Endothelial cell of umbilical vein (primary cell): Measurements from ENCODE around the gene KIF22. TPM values are rescaled to one million over a fixed set of nuclear protein-coding genes. Genes with fewer than 3 reads are reported as not detected.

Source experiments
- BruUV-seq: library from RNA; stranded (reverse); fragments of 400-500 nt; replicated peaks from 2 replicates; lab custom pipeline; 2021; lab: Mats Ljungman, UMichigan
- CTCF ChIA-PET: fragments of 300-600, 350-600 bp; sonication (Branson Sonifier 250); formaldehyde crosslinking; loops from one replicate; lab custom pipeline; 2021; ENCODE audit warnings: antibody characterized with exemption, inconsistent platforms; lab: Charles Lee
- POLR2A ChIA-PET: fragments of 300-600, 350-600 bp; sonication (Branson Sonifier 250); formaldehyde crosslinking; loops from one replicate; lab custom pipeline; 2021; ENCODE audit warnings: antibody characterized with exemption, inconsistent platforms; lab: Charles Lee
- DNase-seq: peaks from one replicate; pipeline ENCODE4 v3.0.0-alpha.2; 2011; ENCODE audit warnings: low read depth, low spot score
- FAIRE-seq: peaks from 2 replicates; lab custom pipeline; 2011; peaks lifted over from hg19 to GRCh38; lab: Jason Lieb, UNC
- H2AFZ ChIP-seq: 2 replicates; pipeline ENCODE4 v1.6.0; 2012; ENCODE audit warnings: low read depth, low read length, control low read depth, inconsistent platforms
- H3K27ac ChIP-seq: 2 replicates; pipeline ENCODE4 v1.5.1; 2011; ENCODE audit warnings: low read depth, mild to moderate bottlenecking, control low read depth, low read length, moderate library complexity; ENCODE audit not compliant: insufficient read depth
- H3K27me3 ChIP-seq, 2 experiments: 2 replicates each; pipeline versions ENCODE4 v1.6.0 to v1.6.1; 2011; ENCODE audit warnings: low read length in 2 of 2, mixed read lengths in 1 of 2; ENCODE audit not compliant: control insufficient read depth in 2 of 2, insufficient read depth in 2 of 2
- H3K36me3 ChIP-seq, 2 experiments: 2 replicates in 1 of 2; 3 replicates in 1 of 2; pipeline ENCODE4 v1.5.1; 2011; ENCODE audit warnings: low read length in 2 of 2, mild to moderate bottlenecking in 1 of 2, moderate library complexity in 1 of 2; ENCODE audit not compliant: control insufficient read depth in 2 of 2, insufficient read depth in 2 of 2; ENCODE audit errors: extremely low read depth in 1 of 2
- H3K4me1 ChIP-seq: 3 replicates; pipeline ENCODE4 v1.5.1; 2011; ENCODE audit warnings: mild to moderate bottlenecking, low read length; ENCODE audit not compliant: control insufficient read depth, insufficient read depth; ENCODE audit errors: extremely low read depth
- H3K4me2 ChIP-seq: 2 replicates; pipeline ENCODE4 v1.6.1; 2011; ENCODE audit warnings: low read length, control low read depth, mixed read lengths; ENCODE audit not compliant: insufficient read depth
- H3K4me3 ChIP-seq, 3 experiments: fragments of 200-600 bp in 1 of 3; sonication (generic), shearing (Covaris generic) in 1 of 3; replicated peaks in 1 of 3; 2 replicates each; pipeline ENCODE4 v1.5.1; 2011 to 2016; ENCODE audit warnings: control low read depth in 3 of 3, low read length in 3 of 3, mild to moderate bottlenecking in 2 of 3, inconsistent platforms in 1 of 3, low read depth in 1 of 3, moderate library complexity in 1 of 3; ENCODE audit not compliant: insufficient read depth in 1 of 3
- H3K79me2 ChIP-seq: 2 replicates; pipeline ENCODE4 v1.6.0; 2012; ENCODE audit warnings: low read length, inconsistent platforms; ENCODE audit not compliant: control insufficient read depth, insufficient read depth
- H3K9ac ChIP-seq: replicated peaks from 2 replicates; pipeline ENCODE3; 2011; ENCODE audit warnings: low read length, control low read depth; ENCODE audit not compliant: insufficient read depth; ENCODE audit errors: extremely low read depth
- H3K9me1 ChIP-seq: replicated peaks from 3 replicates; pipeline ENCODE4 v1.6.0; 2011; ENCODE audit warnings: mild to moderate bottlenecking, low read length; ENCODE audit not compliant: control insufficient read depth, insufficient read depth; ENCODE audit errors: extremely low read depth
- H3K9me3 ChIP-seq: replicated peaks from 2 replicates; pipeline ENCODE4 v1.5.1; 2012; ENCODE audit warnings: low read length, inconsistent platforms; ENCODE audit not compliant: control insufficient read depth, insufficient read depth
- H4K20me1 ChIP-seq: replicated peaks from 2 replicates; pipeline ENCODE3; 2011; ENCODE audit warnings: mild to moderate bottlenecking, low read length; ENCODE audit not compliant: control insufficient read depth, insufficient read depth; ENCODE audit errors: extremely low read depth
- CTCF ChIP-seq, 2 donors: IDR thresholded peaks; 1 replicate in 1 of 2; 2 replicates in 1 of 2; pipeline ENCODE4 v1.5.1; 2011; ENCODE audit warnings: low read length in 2 of 2, mild to moderate bottlenecking in 2 of 2, moderate library complexity in 2 of 2, control low read depth in 1 of 2, inconsistent platforms in 1 of 2, low read depth in 1 of 2; ENCODE audit not compliant: insufficient read depth in 1 of 2; ENCODE audit errors: extremely low read depth in 1 of 2
- EZH2 ChIP-seq: IDR thresholded peaks from 2 replicates; pipeline ENCODE4 v1.6.1; 2012; ENCODE audit warnings: borderline replicate concordance, low read depth, mild to moderate bottlenecking, moderate library complexity, low read length, inconsistent platforms; ENCODE audit not compliant: severe bottlenecking
- FOS ChIP-seq: IDR thresholded peaks from 2 replicates; pipeline ENCODE4 v1.6.1; 2011; ENCODE audit warnings: mild to moderate bottlenecking, low read length, moderate library complexity, borderline replicate concordance; ENCODE audit not compliant: insufficient read depth
- GATA2 ChIP-seq: IDR thresholded peaks from 2 replicates; pipeline ENCODE4 v1.7.0; 2011; ENCODE audit warnings: low read depth, mild to moderate bottlenecking, moderate library complexity, mixed read lengths, low read length; ENCODE audit not compliant: insufficient read length, insufficient read depth
- JUN ChIP-seq: IDR thresholded peaks from 2 replicates; pipeline ENCODE4 v1.6.1; 2011; ENCODE audit warnings: borderline replicate concordance, low read depth; ENCODE audit not compliant: insufficient read length, insufficient read depth
- MAX ChIP-seq: IDR thresholded peaks from 2 replicates; pipeline ENCODE4 v1.6.1; 2011; ENCODE audit not compliant: insufficient read depth, insufficient read length
- MYC ChIP-seq: IDR thresholded peaks from one replicate; pipeline ENCODE4 v1.6.1; 2011; ENCODE audit warnings: mild to moderate bottlenecking, low read depth, low read length
- POLR2A ChIP-seq: IDR thresholded peaks from 2 replicates; pipeline ENCODE4 v1.6.1; 2012; ENCODE audit warnings: low read depth, mild to moderate bottlenecking, control low read depth, low read length
- POLR2AphosphoS5 ChIP-seq: IDR thresholded peaks from 2 replicates; pipeline ENCODE4 v1.6.1; 2012; ENCODE audit warnings: low read depth, mild to moderate bottlenecking, control low read depth, low read length, moderate library complexity; ENCODE audit not compliant: insufficient read depth
- dilution Hi-C: fragments of 300-500 bp; cut with MboI; formaldehyde crosslinking; loops from one replicate; pipeline ENCODE4 v1.15.0; 2019; ENCODE audit warnings: low sequenced_read_pairs; ENCODE audit not compliant: extremely low pct_ligation_motif_present
- intact Hi-C: fragments of 100-400 bp; cut with micrococcal nuclease; formaldehyde crosslinking; loops from one replicate; pipeline ENCODE4 v1.10.0; 2022
- polyA plus RNA-seq, 4 experiments: library from polyadenylated mRNA; depleted of rRNA in 3 of 4; stranded (reverse) in 3 of 4; unstranded in 1 of 4; fragments of >200 nt; gene quantifications; 2 replicates each; pipeline versions ENCODE4 v1.2.1 to v1.2.3, GENCODE V29; 2011 to 2012; ENCODE audit warnings: missing spikeins in 1 of 4
- total RNA-seq: library from RNA; stranded (reverse); gene quantifications from 2 replicates; pipeline ENCODE4 v1.2.3, GENCODE V29; 2021

KIF22 gene
- total and polyA plus RNA-seq, 2 donors (not counting 3 experiments of a cell fraction or from before 2014, with no cell fraction given): 67.3 to 90.0 TPM

GRCh38 chr16:29808219-29808900 lies 17.8 kb downstream of the KIF22 start:
- H3K27me3 ChIP-seq: no peaks in the 10 kb centered on the region
- POLR2A ChIA-PET: interaction anchor here (1.0 to 1.5 kb wide), 3 partner anchors 18 to 44 kb away, joined by 3 to 4 read pairs (median 3); partner anchors contain the start of gene KIF22

More at GRCh38 chr16:29808219-29808900, 17.8 kb downstream of the KIF22 start:
- intact Hi-C loops: loop anchor here (1.0 to 5.0 kb wide), 4 partner anchors 40 to 213 kb away; partner anchors contain the start of gene TAOK2
- peak overlapping the region; percentile 23 for H3K27ac ChIP-seq
- dilution Hi-C loops: loop anchor here (10.0 kb wide), 1 partner anchor 186 kb away; the partner anchor contains the start of genes HIRIP3 and INO80E
- CTCF ChIA-PET: interaction anchor here (0.5 to 3.7 kb wide), 33 partner anchors 8 to 345 kb away, joined by 3 to 163 read pairs (median 6); partner anchors contain the start of genes ALDOA, ASPHD1, CDIPT and KCTD13
- H3K4me3 ChIP-seq: peak overlapping the region; percentile 13 to 72 (median 62)
- FAIRE-seq (no peak), DNase-seq (no peak)
- peaks cover 29% of the 10 kb centered on the region for H3K79me2 ChIP-seq
- BruUV-seq: no TSS peak
- peak overlapping the region; percentile 71 for H3K4me2 ChIP-seq
- H3K9ac ChIP-seq: peak overlapping the region; percentile 39
- no peak overlapping the region for H2AFZ ChIP-seq
- no peaks in the 10 kb centered on the region for H3K9me3 ChIP-seq
- peaks cover 46% of the 10 kb centered on the region for H3K4me1 ChIP-seq
- H3K36me3 ChIP-seq: peaks cover 2 to 14% of the 10 kb centered on the region in 2 experiments
- no peak for TF ChIP-seq MYC
- no peak for TF ChIP-seq EZH2
- TF ChIP-seq FOS: no peak
- no peak for TF ChIP-seq POLR2AphosphoS5
- no peak for TF ChIP-seq JUN
- no peak for TF ChIP-seq GATA2
- TF ChIP-seq MAX: no peak
- TF ChIP-seq POLR2A: no peak
- no peak for TF ChIP-seq CTCF (IDR thresholded peaks at IDR 0.05; ENCODE audit: extremely low read depth in 1 of 2, insufficient read depth in 1 of 2, low read depth in 1 of 2, low read length in 2 of 2)
- H3K9me1 ChIP-seq: no peaks in the 10 kb centered on the region
- H4K20me1 ChIP-seq: no peaks in the 10 kb centered on the region
